ENCODE data around the gene MRPL10. TPM values are rescaled to one million over a fixed set of nuclear protein-coding genes. Genes with fewer than 3 reads are reported as not detected.

Gene MRPL10
- total RNA-seq, 1 experiment from 2014 or later: 112 TPM

DNA sequence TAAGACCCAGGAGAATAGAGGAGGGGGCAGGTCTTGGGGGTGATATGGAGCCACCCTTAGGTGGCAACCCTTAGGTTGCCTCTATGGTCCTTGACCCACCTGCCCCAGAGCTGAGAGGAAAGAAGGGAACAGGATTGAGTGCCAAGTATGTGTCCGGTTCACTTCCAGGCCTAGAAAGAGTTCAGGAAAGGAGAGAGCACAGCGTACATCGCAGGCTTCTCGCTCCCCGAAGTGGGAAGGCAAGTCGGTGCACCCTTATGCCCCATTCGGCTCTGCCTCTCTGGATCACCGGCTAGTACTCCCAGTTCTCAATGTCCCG is 19.0 kb upstream of the MRPL10 start:
- peak overlapping the region; percentile 81 for H3K9ac ChIP-seq (ENCODE audit: low read length)
- POLR2A ChIA-PET: interaction anchor here (0.8 to 3.2 kb wide), 7 partner anchors 7 to 45 kb away, joined by 3 to 15 read pairs (median 4); partner anchors contain the start of genes SCRN2 and SP2
- no peaks in the 10 kb centered on the region for H4K20me1 ChIP-seq (ENCODE audit: insufficient read depth)
- DNase-seq (ENCODE audit: low read depth, low spot score) (no peak), ATAC-seq (no peak)
- RAD21 ChIA-PET (ENCODE audit: low non-redundant PET in 1 of 2, low total read pairs in 2 of 2, uncharacterized antibody in 2 of 2, unreplicated experiment in 2 of 2): interaction anchor here (1.0 to 1.3 kb wide), 3 partner anchors 9 to 39 kb away, joined by 4 to 5 read pairs (median 5); partner anchors contain the start of gene SCRN2 (in 1 of the 2)
- peak overlapping the region; percentile 63 for H3K27ac ChIP-seq (ENCODE audit: low read depth, low read length)
- H2AFZ ChIP-seq (ENCODE audit: low read depth, low read length, poor library complexity, severe bottlenecking): peak overlapping the region; percentile 62
- no peaks in the 10 kb centered on the region for H3K9me3 ChIP-seq (ENCODE audit: control insufficient read depth in 1 of 2, insufficient read depth in 1 of 2, low read depth in 1 of 2, low read length in 2 of 2)
- H3K4me2 ChIP-seq (ENCODE audit: low read length): peak overlapping the region; percentile 86
- H3K79me2 ChIP-seq (ENCODE audit: insufficient read depth, low read length): peaks cover 23% of the 10 kb centered on the region; the same call in 1 of the 2 replicates
- H3K9me2 ChIP-seq (ENCODE audit: insufficient read depth): no peaks in the 10 kb centered on the region
- TSS peak; percentile 50 for BruUV-seq (replicated peaks)
- CTCF ChIA-PET: interaction anchor here (0.7 to 12.6 kb wide), 10 partner anchors 8 to 168 kb away, joined by 3 to 393 read pairs (median 6); partner anchors contain the start of genes LRRC46, MRPL10, SCRN2 and SP2
- H3K4me3 ChIP-seq (replicated peaks in 1 of 2; ENCODE audit: low read depth in 1 of 2, low read length in 2 of 2): peak overlapping the region; percentile 78 to 89
- TF ChIP-seq TCF7L2 (IDR thresholded peaks at IDR 0.05; ENCODE audit: borderline replicate concordance, extremely low read depth, insufficient read depth, insufficient read length) (no peak), EZH2 (IDR thresholded peaks at IDR 0.05) (no peak), FOSL1 (IDR thresholded peaks at IDR 0.05; ENCODE audit: low read depth) (no peak), EZH2phosphoT487 (IDR thresholded peaks at IDR 0.05; ENCODE audit: borderline replicate concordance) (no peak), EGR1 (IDR thresholded peaks at IDR 0.05; ENCODE audit: low read depth) (no peak), POLR2A (IDR thresholded peaks at IDR 0.05; ENCODE audit: borderline replicate concordance, extremely low read depth, insufficient read depth, insufficient read length) (no peak), SRF (IDR thresholded peaks at IDR 0.05; ENCODE audit: low read depth) (no peak), POLR2AphosphoS5 (IDR thresholded peaks at IDR 0.05; ENCODE audit: low read depth, low read length) (no peak), ZFX (IDR thresholded peaks at IDR 0.05) (no peak), CBX3 (IDR thresholded peaks at IDR 0.05; ENCODE audit: low read depth) (no peak), SIN3A (IDR thresholded peaks at IDR 0.05; ENCODE audit: low read depth) (no peak), YY1 (IDR thresholded peaks at IDR 0.05; ENCODE audit: extremely low read depth, insufficient replicate concordance, low read depth, low read length) (no peak), JUND (IDR thresholded peaks at IDR 0.05) (no peak), RAD21 (IDR thresholded peaks at IDR 0.05; ENCODE audit: low read depth) (no peak), ZNF274 (IDR thresholded peaks at IDR 0.05; ENCODE audit: low read depth, low read length) (no peak)
- TF ChIP-seq, protein P1, sequence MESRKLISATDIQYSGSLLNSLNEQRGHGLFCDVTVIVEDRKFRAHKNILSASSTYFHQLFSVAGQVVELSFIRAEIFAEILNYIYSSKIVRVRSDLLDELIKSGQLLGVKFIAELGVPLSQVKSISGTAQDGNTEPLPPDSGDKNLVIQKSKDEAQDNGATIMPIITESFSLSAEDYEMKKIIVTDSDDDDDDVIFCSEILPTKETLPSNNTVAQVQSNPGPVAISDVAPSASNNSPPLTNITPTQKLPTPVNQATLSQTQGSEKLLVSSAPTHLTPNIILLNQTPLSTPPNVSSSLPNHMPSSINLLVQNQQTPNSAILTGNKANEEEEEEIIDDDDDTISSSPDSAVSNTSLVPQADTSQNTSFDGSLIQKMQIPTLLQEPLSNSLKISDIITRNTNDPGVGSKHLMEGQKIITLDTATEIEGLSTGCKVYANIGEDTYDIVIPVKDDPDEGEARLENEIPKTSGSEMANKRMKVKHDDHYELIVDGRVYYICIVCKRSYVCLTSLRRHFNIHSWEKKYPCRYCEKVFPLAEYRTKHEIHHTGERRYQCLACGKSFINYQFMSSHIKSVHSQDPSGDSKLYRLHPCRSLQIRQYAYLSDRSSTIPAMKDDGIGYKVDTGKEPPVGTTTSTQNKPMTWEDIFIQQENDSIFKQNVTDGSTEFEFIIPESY (IDR thresholded peaks at IDR 0.05; ENCODE audit: extremely low read depth, insufficient replicate concordance, low read length): no peak
- TF ChIP-seq, protein P2, sequence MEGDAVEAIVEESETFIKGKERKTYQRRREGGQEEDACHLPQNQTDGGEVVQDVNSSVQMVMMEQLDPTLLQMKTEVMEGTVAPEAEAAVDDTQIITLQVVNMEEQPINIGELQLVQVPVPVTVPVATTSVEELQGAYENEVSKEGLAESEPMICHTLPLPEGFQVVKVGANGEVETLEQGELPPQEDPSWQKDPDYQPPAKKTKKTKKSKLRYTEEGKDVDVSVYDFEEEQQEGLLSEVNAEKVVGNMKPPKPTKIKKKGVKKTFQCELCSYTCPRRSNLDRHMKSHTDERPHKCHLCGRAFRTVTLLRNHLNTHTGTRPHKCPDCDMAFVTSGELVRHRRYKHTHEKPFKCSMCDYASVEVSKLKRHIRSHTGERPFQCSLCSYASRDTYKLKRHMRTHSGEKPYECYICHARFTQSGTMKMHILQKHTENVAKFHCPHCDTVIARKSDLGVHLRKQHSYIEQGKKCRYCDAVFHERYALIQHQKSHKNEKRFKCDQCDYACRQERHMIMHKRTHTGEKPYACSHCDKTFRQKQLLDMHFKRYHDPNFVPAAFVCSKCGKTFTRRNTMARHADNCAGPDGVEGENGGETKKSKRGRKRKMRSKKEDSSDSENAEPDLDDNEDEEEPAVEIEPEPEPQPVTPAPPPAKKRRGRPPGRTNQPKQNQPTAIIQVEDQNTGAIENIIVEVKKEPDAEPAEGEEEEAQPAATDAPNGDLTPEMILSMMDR (IDR thresholded peaks at IDR 0.05 in 2 of 3, conservative IDR thresholded peaks at IDR 0.05 in 1 of 3; ENCODE audit: borderline replicate concordance in 1 of 3, insufficient read depth in 1 of 3, low read depth in 2 of 3, low read length in 2 of 3): no peak
- TF ChIP-seq, protein P3, sequence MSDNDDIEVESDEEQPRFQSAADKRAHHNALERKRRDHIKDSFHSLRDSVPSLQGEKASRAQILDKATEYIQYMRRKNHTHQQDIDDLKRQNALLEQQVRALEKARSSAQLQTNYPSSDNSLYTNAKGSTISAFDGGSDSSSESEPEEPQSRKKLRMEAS (IDR thresholded peaks at IDR 0.05): no peak
- TF ChIP-seq, protein P4, sequence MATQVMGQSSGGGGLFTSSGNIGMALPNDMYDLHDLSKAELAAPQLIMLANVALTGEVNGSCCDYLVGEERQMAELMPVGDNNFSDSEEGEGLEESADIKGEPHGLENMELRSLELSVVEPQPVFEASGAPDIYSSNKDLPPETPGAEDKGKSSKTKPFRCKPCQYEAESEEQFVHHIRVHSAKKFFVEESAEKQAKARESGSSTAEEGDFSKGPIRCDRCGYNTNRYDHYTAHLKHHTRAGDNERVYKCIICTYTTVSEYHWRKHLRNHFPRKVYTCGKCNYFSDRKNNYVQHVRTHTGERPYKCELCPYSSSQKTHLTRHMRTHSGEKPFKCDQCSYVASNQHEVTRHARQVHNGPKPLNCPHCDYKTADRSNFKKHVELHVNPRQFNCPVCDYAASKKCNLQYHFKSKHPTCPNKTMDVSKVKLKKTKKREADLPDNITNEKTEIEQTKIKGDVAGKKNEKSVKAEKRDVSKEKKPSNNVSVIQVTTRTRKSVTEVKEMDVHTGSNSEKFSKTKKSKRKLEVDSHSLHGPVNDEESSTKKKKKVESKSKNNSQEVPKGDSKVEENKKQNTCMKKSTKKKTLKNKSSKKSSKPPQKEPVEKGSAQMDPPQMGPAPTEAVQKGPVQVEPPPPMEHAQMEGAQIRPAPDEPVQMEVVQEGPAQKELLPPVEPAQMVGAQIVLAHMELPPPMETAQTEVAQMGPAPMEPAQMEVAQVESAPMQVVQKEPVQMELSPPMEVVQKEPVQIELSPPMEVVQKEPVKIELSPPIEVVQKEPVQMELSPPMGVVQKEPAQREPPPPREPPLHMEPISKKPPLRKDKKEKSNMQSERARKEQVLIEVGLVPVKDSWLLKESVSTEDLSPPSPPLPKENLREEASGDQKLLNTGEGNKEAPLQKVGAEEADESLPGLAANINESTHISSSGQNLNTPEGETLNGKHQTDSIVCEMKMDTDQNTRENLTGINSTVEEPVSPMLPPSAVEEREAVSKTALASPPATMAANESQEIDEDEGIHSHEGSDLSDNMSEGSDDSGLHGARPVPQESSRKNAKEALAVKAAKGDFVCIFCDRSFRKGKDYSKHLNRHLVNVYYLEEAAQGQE (IDR thresholded peaks at IDR 0.05; ENCODE audit: low read depth): no peak
- TF ChIP-seq, protein P5, sequence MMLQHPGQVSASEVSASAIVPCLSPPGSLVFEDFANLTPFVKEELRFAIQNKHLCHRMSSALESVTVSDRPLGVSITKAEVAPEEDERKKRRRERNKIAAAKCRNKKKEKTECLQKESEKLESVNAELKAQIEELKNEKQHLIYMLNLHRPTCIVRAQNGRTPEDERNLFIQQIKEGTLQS (IDR thresholded peaks at IDR 0.05): no peak
- H3K27me3 ChIP-seq (ENCODE audit: insufficient read depth, low read length): peaks cover 13% of the 10 kb centered on the region; the same call in 1 of the 2 replicates
- intact Hi-C loops (cut with micrococcal nuclease): no loop called here
- H3K4me1 ChIP-seq (ENCODE audit: control insufficient read depth in 1 of 2, insufficient read depth in 2 of 2, low read length in 2 of 2): peaks cover 13 to 30% of the 10 kb centered on the region in 2 experiments
- H3K36me3 ChIP-seq (ENCODE audit: control insufficient read depth in 1 of 2, insufficient read depth in 2 of 2, low read length in 2 of 2): no peaks in the 10 kb centered on the region; a peak in 1 of 4 replicates

All from HCT116 (cell line).